ENCODE data around the gene GFRA4. TPM values are rescaled to one million over a fixed set of nuclear protein-coding genes. Genes with fewer than 3 reads are reported as not detected.

The GFRA4 gene
- total RNA-seq, 1 experiment from 2014 or later, result not detected

DNA sequence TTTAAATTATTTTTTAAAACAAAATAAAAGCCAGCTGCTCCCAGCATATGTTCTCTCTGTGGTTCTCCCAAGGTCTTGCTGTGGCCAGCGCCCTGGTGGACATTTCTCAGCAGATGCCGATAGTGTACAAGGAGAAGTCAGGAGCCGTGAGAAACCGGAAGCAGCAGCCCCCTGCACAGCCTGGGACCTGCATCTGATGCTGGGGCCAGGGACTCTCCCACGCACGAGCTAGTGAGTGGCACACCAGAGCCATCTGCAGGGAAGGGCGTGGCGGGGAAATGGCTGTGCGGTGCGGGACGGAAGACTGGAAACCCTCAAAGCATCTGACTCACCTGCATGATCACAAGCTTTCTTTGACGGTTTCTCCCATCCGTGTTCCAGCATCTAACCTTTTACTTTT, 16.5 kb downstream of the GFRA4 start:
- Mint-ChIP-seq H3K36me3 (ENCODE audit: insufficient read depth in 1 of 3, low read depth in 3 of 3) (peaks cover 0 to 10% (median 0%) of the 10 kb centered on the region in 3 experiments; a peak in 4 of 7 replicates), H3K4me1 (no peaks in the 10 kb centered on the region), H3K4me3 (no peak overlapping the region), H3K27ac (no peak overlapping the region), H3K27me3 (ENCODE audit: low read depth) (no peaks in the 10 kb centered on the region), H3K9me3 (no peaks in the 10 kb centered on the region)
- H2BK20ac ChIP-seq (ENCODE audit: low read depth, low read length, poor library complexity, severe bottlenecking), result no peak overlapping the region
- no peaks in the 10 kb centered on the region for H3K27me3 ChIP-seq (ENCODE audit: insufficient read depth, low read length)
- no peaks in the 10 kb centered on the region for H3K4me1 ChIP-seq (ENCODE audit: insufficient read depth, low read length)
- no peaks in the 10 kb centered on the region for H4K20me1 ChIP-seq (ENCODE audit: control insufficient read depth, insufficient read depth, insufficient read length)
- H3K23me2 ChIP-seq (ENCODE audit: insufficient read length, low read depth, low read length, poor library complexity, severe bottlenecking), result no peaks in the 10 kb centered on the region
- no peak overlapping the region for H3T11ph ChIP-seq (ENCODE audit: low read length)
- H3K9me3 ChIP-seq (ENCODE audit: control insufficient read depth, low read depth, low read length), result no peaks in the 10 kb centered on the region
- TF ChIP-seq, protein P1, sequence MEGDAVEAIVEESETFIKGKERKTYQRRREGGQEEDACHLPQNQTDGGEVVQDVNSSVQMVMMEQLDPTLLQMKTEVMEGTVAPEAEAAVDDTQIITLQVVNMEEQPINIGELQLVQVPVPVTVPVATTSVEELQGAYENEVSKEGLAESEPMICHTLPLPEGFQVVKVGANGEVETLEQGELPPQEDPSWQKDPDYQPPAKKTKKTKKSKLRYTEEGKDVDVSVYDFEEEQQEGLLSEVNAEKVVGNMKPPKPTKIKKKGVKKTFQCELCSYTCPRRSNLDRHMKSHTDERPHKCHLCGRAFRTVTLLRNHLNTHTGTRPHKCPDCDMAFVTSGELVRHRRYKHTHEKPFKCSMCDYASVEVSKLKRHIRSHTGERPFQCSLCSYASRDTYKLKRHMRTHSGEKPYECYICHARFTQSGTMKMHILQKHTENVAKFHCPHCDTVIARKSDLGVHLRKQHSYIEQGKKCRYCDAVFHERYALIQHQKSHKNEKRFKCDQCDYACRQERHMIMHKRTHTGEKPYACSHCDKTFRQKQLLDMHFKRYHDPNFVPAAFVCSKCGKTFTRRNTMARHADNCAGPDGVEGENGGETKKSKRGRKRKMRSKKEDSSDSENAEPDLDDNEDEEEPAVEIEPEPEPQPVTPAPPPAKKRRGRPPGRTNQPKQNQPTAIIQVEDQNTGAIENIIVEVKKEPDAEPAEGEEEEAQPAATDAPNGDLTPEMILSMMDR (conservative IDR thresholded peaks at IDR 0.05), result no peak
- H3K23ac ChIP-seq (ENCODE audit: insufficient read length, low read depth, low read length), result no peak overlapping the region
- no peak overlapping the region for H4K5ac ChIP-seq (ENCODE audit: insufficient read length, low read depth, low read length)
- no peak overlapping the region for H2AFZ ChIP-seq (ENCODE audit: low read length)
- no peak overlapping the region for H2BK15ac ChIP-seq (ENCODE audit: low read depth, low read length)
- H3K79me1 ChIP-seq (ENCODE audit: insufficient read depth, low read depth, low read length, poor library complexity, severe bottlenecking), result no peaks in the 10 kb centered on the region
- H3K4me2 ChIP-seq (ENCODE audit: insufficient read depth, insufficient read length, low read length), result no peak overlapping the region
- no peak overlapping the region for H4K91ac ChIP-seq (ENCODE audit: insufficient read length, low read depth, low read length)
- no peaks in the 10 kb centered on the region for H3K79me2 ChIP-seq (ENCODE audit: insufficient read depth, low read length)
- H3K4ac ChIP-seq (ENCODE audit: low read depth, low read length), result no peak overlapping the region
- WGBS (ENCODE audit: extremely low coverage, insufficient read length, low lambda C conversion rate), result no CpG with 5 or more reads among the region's 13 CpGs
- no peak overlapping the region for H4K8ac ChIP-seq (replicated peaks; ENCODE audit: insufficient read length, low read depth, low read length)
- H2BK120ac ChIP-seq (ENCODE audit: low read depth, low read length, poor library complexity, severe bottlenecking), result no peak overlapping the region
- H3K27ac ChIP-seq (ENCODE audit: insufficient read length, low read depth, low read length), result no peak overlapping the region
- H2BK12ac ChIP-seq (ENCODE audit: insufficient read length, low read depth, low read length), result no peak overlapping the region
- H2BK5ac ChIP-seq (ENCODE audit: insufficient read length, low read length), result no peak overlapping the region
- no peak overlapping the region for H3K56ac ChIP-seq (ENCODE audit: insufficient read length, low read depth, low read length)
- DNase-seq, result no peak
- no peak overlapping the region for H2AK5ac ChIP-seq (ENCODE audit: insufficient read length, low read length)
- H3K14ac ChIP-seq (ENCODE audit: insufficient read depth, low read length), result no peak overlapping the region
- no peak overlapping the region for H3K18ac ChIP-seq (ENCODE audit: insufficient read length, low read depth, low read length)
- no peak overlapping the region for H3K9ac ChIP-seq (ENCODE audit: extremely low read depth, insufficient read length, low read length)
